K562 (cell line): ENCODE results near the gene MTTP. TPM values are rescaled to one million over a fixed set of nuclear protein-coding genes. Genes with fewer than 3 reads are reported as not detected.

Source experiments
- ATF7 ChIP-seq: fragments of 450-650 bp; IDR thresholded peaks from 2 replicates; pipeline ENCODE4 v1.7.1; 2014; ENCODE audit warnings: mild to moderate bottlenecking, moderate library complexity
- CBX5 ChIP-seq: IDR thresholded peaks from 2 replicates; pipeline ENCODE4 v1.6.1; 2014; ENCODE audit warnings: low read depth, borderline replicate concordance
- CBX8 ChIP-seq: fragments of 200-600 bp; sonication (generic); IDR thresholded peaks from 2 replicates; pipeline ENCODE4 v1.6.1; 2012; ENCODE audit warnings: borderline replicate concordance, mixed run types, low read depth, mild to moderate bottlenecking, moderate library complexity, mixed read lengths, low read length, control low read depth, inconsistent platforms; ENCODE audit not compliant: poor library complexity, severe bottlenecking; ENCODE audit errors: extremely low read depth
- CEBPB ChIP-seq: fragments of 450-650 bp; IDR thresholded peaks from 2 replicates; pipeline ENCODE4 v1.6.1; 2016; ENCODE audit warnings: missing genetic modification characterization, missing compliant biosample characterization
- CHD4 ChIP-seq: fragments of 200-600 bp; sonication (generic); IDR thresholded peaks from 3 replicates; pipeline ENCODE4 v1.6.1; 2012; ENCODE audit warnings: low read depth, mild to moderate bottlenecking, mixed read lengths, low read length, inconsistent platforms; ENCODE audit not compliant: insufficient read depth, insufficient replicate concordance, poor library complexity, severe bottlenecking
- COPS2 ChIP-seq: fragments of 450-650 bp; conservative IDR thresholded peaks from 2 replicates; pipeline ENCODE4 v1.6.1; 2016; ENCODE audit warnings: mild to moderate bottlenecking, moderate library complexity
- HDAC8 ChIP-seq: fragments of 450-650 bp; IDR thresholded peaks from 2 replicates; pipeline ENCODE4 v1.6.1; 2016; ENCODE audit warnings: mild to moderate bottlenecking, missing genetic modification characterization, moderate library complexity, missing compliant biosample characterization
- IRF2 ChIP-seq: sonication (generic); formaldehyde crosslinking; IDR thresholded peaks from 2 replicates; pipeline ENCODE4 v1.8.1; 2022; ENCODE audit warnings: mild to moderate bottlenecking, missing genetic modification reagents
- MAFG ChIP-seq: fragments of 450-650 bp; conservative IDR thresholded peaks from 2 replicates; pipeline ENCODE4 v1.6.1; 2016; ENCODE audit warnings: missing genetic modification characterization, missing compliant biosample characterization
- MAZ ChIP-seq, 2 experiments: fragments of 450-650 bp in 1 of 2; sonication (generic) in 1 of 2; formaldehyde crosslinking; IDR thresholded peaks in 1 of 2; conservative IDR thresholded peaks in 1 of 2; 2 replicates each; pipeline versions ENCODE4 v1.4.0 to v1.5.0; 2020; ENCODE audit warnings: mild to moderate bottlenecking in 1 of 2, missing genetic modification reagents in 1 of 2
- SIX5 ChIP-seq, 2 experiments: IDR thresholded peaks; 2 replicates each; pipeline ENCODE4 v1.6.1; 2011; ENCODE audit warnings: low read length in 2 of 2, borderline replicate concordance in 1 of 2, low read depth in 1 of 2, mild to moderate bottlenecking in 1 of 2, moderate library complexity in 1 of 2; ENCODE audit not compliant: insufficient read depth in 1 of 2
- TCF3 ChIP-seq: sonication (generic); formaldehyde crosslinking; IDR thresholded peaks from 2 replicates; pipeline ENCODE4 v1.4.0; 2020; ENCODE audit warnings: mild to moderate bottlenecking, missing genetic modification reagents
- TOE1 ChIP-seq, 2 experiments: fragments of 450-650 bp in 1 of 2; sonication (generic) in 1 of 2; formaldehyde crosslinking in 1 of 2; IDR thresholded peaks; 2 replicates each; pipeline versions ENCODE4 v1.7.1 to v1.8.0; 2016 to 2022; ENCODE audit warnings: borderline replicate concordance in 2 of 2, mild to moderate bottlenecking in 2 of 2, antibody characterized with exemption in 1 of 2, inconsistent platforms in 1 of 2, low read depth in 1 of 2, missing genetic modification reagents in 1 of 2, moderate library complexity in 1 of 2
- XRCC5 ChIP-seq: fragments of 200-400 bp; formaldehyde crosslinking; IDR thresholded peaks from 2 replicates; pipeline ENCODE4 v1.6.1; 2017; ENCODE audit warnings: low read depth, mild to moderate bottlenecking, low read length
- ZNF41 ChIP-seq: fragments of 250-450 bp; sonication (Bioruptor Pico); conservative IDR thresholded peaks from 2 replicates; pipeline ENCODE4 v1.4.0; 2020; ENCODE audit warnings: mild to moderate bottlenecking
- ZNF764 ChIP-seq: fragments of 250-450 bp; sonication (Bioruptor Pico); IDR thresholded peaks from 2 replicates; pipeline ENCODE4 v1.4.0; 2020; ENCODE audit warnings: low read depth, mild to moderate bottlenecking, moderate library complexity
- ZZZ3 ChIP-seq: fragments of 450-650 bp; IDR thresholded peaks from 2 replicates; pipeline ENCODE4 v1.6.1; 2016; ENCODE audit warnings: antibody characterized with exemption, mild to moderate bottlenecking, moderate library complexity
- polyA plus RNA-seq, 8 experiments: library from polyadenylated mRNA; depleted of rRNA in 4 of 8; stranded (reverse) in 5 of 8; unstranded in 3 of 8; fragments of >200 nt; fragmentation: Nextera tagmentation in 2 of 8; fragmentation: Illumina TruSeq in 1 of 8; extraction: Ambion mirVana in 2 of 8; extraction: Trizol in 1 of 8; gene quantifications; 2 replicates each; pipeline versions ENCODE4 v1.2.1 to v1.2.3, GENCODE V29; 2011 to 2014; ENCODE audit warnings: inconsistent platforms in 1 of 8, missing spikeins in 1 of 8
- total RNA-seq, 7 experiments: library from RNA; depleted of rRNA in 6 of 7; stranded (reverse); fragments of >200 nt in 6 of 7; fragmentation: Illumina TruSeq in 2 of 7; extraction: Trizol in 2 of 7; gene quantifications; 2 replicates each; pipeline versions ENCODE4 v1.2.1 to v1.2.3, GENCODE V29; 2011 to 2021; ENCODE audit warnings: low replicate concordance in 1 of 7
- TF ChIP-seq, protein P1 (sequence below): fragments of 250-450 bp; sonication (Bioruptor Pico); IDR thresholded peaks from 2 replicates; pipeline ENCODE4 v1.8.0; 2021; ENCODE audit warnings: borderline replicate concordance, mild to moderate bottlenecking, moderate library complexity; ENCODE audit not compliant: poor library complexity, severe bottlenecking
- TF ChIP-seq, protein P2 (sequence below): fragments of 450-650 bp; formaldehyde crosslinking; IDR thresholded peaks from 2 replicates; pipeline ENCODE4 v1.4.0; 2022; ENCODE audit warnings: missing genetic modification characterization
- TF ChIP-seq, protein P3 (sequence below): sonication (generic); formaldehyde crosslinking; IDR thresholded peaks from 2 replicates; pipeline ENCODE4 v1.8.0; 2022; ENCODE audit warnings: mild to moderate bottlenecking, missing genetic modification reagents

MTTP gene
- total and polyA plus RNA-seq, 9 of the 15 experiments (the other 6 are each of a cell fraction or from before 2014, with no cell fraction given) = 0.01 to 0.29 (median 0.04) TPM; not detected in 2

DNA sequence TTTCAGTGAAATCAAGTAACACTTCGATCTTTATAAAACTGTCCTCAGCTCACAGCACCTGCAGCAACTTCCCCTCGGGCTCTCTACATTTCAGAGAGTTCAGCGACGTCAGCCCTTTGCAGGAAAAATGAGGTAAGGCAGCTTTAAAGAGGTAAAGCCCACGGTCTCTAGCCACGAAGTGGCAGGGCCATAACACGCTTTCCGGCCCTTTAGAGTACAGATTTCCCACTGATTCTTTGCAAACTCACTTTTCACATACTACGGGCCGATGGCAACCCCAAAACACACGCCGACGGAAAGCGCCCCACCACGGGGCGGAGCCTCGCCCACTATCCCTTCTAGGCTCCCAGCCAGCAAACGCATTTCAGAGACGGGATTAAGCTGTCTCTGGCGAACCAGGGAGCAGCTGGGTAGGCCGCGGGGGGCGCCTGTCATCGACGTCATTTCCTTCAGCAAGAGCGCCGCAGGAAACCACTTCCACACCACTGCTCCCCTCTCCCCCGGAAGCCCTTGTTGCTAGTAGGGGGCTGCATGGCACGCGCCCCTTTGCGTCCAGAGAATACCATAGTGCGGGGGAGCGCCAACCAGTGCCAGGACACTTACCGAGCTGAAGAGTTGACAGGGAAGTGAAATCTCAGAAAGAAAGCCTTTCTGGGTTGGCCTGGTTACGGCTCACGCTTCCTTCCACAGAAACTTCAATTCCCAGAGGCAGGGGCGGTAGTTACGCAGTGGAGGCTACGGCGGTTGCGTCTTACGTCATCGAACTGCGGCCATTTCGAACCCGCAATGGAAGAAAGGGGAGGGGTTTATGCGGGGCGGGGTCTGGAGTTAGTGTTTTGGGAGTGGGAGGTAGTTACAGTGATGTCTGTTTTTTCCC, 11.1 kb upstream of the MTTP start, which contains the start of gene TRMT10A (continued):
- TF ChIP-seq, protein P1, sequence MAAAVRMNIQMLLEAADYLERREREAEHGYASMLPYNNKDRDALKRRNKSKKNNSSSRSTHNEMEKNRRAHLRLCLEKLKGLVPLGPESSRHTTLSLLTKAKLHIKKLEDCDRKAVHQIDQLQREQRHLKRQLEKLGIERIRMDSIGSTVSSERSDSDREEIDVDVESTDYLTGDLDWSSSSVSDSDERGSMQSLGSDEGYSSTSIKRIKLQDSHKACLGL (CRISPR knock-in tag) = no peak
- TF ChIP-seq, protein P2, sequence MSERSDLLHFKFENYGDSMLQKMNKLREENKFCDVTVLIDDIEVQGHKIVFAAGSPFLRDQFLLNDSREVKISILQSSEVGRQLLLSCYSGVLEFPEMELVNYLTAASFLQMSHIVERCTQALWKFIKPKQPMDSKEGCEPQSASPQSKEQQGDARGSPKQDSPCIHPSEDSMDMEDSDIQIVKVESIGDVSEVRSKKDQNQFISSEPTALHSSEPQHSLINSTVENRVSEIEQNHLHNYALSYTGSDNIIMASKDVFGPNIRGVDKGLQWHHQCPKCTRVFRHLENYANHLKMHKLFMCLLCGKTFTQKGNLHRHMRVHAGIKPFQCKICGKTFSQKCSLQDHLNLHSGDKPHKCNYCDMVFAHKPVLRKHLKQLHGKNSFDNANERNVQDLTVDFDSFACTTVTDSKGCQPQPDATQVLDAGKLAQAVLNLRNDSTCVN = no peak
- TF ChIP-seq MAZ (CRISPR knock-in tag; conservative IDR thresholded peaks at IDR 0.05 in 1 of 2, IDR thresholded peaks at IDR 0.05 in 1 of 2) (peak; percentile 61 to 67; a peak in 3 of 4 replicates), CEBPB (peak; percentile 85), CBX5 (no peak), TCF3 (CRISPR knock-in tag) (no peak), SIX5 (IDR thresholded peaks at IDR 0.05; ENCODE audit: borderline replicate concordance in 1 of 2, insufficient read depth in 1 of 2, low read depth in 1 of 2, low read length in 2 of 2) (peak; percentile 76 to 80), TOE1 (IDR thresholded peaks at IDR 0.05; ENCODE audit: borderline replicate concordance) (no peak), TOE1 (CRISPR knock-in tag; IDR thresholded peaks at IDR 0.05; ENCODE audit: borderline replicate concordance, low read depth) (no peak), ATF7 (peak; percentile 97), XRCC5 (peak; percentile 22; the same call in 1 of the 2 replicates), IRF2 (CRISPR knock-in tag) (no peak), CBX8 (no peak), CHD4 (no peak), MAFG (no peak), ZNF764 (CRISPR knock-in tag) (no peak), ZNF41 (CRISPR knock-in tag) (no peak), ZZZ3 (no peak), COPS2 (no peak), HDAC8 (0 out of 2 replicates have a peak, but pooled peaks have one; percentile 29)
- TF ChIP-seq, protein P3, sequence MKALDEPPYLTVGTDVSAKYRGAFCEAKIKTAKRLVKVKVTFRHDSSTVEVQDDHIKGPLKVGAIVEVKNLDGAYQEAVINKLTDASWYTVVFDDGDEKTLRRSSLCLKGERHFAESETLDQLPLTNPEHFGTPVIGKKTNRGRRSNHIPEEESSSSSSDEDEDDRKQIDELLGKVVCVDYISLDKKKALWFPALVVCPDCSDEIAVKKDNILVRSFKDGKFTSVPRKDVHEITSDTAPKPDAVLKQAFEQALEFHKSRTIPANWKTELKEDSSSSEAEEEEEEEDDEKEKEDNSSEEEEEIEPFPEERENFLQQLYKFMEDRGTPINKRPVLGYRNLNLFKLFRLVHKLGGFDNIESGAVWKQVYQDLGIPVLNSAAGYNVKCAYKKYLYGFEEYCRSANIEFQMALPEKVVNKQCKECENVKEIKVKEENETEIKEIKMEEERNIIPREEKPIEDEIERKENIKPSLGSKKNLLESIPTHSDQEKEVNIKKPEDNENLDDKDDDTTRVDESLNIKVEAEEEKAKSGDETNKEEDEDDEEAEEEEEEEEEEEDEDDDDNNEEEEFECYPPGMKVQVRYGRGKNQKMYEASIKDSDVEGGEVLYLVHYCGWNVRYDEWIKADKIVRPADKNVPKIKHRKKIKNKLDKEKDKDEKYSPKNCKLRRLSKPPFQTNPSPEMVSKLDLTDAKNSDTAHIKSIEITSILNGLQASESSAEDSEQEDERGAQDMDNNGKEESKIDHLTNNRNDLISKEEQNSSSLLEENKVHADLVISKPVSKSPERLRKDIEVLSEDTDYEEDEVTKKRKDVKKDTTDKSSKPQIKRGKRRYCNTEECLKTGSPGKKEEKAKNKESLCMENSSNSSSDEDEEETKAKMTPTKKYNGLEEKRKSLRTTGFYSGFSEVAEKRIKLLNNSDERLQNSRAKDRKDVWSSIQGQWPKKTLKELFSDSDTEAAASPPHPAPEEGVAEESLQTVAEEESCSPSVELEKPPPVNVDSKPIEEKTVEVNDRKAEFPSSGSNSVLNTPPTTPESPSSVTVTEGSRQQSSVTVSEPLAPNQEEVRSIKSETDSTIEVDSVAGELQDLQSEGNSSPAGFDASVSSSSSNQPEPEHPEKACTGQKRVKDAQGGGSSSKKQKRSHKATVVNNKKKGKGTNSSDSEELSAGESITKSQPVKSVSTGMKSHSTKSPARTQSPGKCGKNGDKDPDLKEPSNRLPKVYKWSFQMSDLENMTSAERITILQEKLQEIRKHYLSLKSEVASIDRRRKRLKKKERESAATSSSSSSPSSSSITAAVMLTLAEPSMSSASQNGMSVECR (CRISPR knock-in tag) = peak; percentile 91
